Ecto neural progenitor cell (in vitro differentiated cells): ENCODE data around the gene FOXO6.
A peak's percentile ranks its signal among the peaks of the same experiment; 100 is the strongest.

Experiments used
- DNase-seq: peaks from one replicate; pipeline ENCODE4 v3.0.0-alpha.2; 2018; ENCODE audit warnings: low spot score

Gene FOXO6

DNA sequence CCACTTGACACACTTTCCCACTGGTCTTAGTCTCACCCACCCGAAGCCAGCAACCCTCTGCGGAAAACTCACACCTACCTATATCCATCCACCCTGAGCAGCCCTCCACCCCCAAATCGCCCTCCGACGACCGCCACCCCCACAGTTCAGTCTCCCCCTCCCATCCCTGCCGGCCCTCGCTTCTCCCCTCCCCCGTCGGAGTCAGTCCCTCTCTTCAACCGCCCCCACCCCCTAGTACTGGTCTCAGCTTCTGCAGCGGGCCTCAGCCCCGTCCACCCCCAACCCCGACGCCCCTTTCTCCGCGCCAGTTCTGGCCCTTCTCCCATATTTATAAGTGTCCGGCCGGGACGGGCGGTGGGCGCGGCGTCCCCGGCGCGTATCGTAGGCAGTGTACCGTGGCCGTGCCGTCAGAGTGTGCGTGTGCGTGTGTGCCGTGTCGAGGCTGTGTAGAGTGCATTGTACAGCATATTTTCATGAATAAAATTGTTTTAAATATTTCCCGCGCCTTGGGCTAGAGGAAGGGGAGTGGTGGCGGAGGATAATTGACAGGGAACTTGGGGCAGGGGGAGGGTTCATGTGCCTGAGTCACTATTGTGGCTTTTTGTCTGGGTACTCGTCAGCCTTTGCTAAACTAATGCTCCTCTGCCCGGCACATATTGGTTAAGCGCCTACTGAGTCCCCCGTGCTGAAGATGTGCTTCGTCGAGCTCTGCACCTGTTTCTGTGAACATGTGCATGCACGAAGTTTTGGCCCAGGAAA, 22.0 kb downstream of the FOXO6 start:
- DNase-seq = no peak

DNA sequence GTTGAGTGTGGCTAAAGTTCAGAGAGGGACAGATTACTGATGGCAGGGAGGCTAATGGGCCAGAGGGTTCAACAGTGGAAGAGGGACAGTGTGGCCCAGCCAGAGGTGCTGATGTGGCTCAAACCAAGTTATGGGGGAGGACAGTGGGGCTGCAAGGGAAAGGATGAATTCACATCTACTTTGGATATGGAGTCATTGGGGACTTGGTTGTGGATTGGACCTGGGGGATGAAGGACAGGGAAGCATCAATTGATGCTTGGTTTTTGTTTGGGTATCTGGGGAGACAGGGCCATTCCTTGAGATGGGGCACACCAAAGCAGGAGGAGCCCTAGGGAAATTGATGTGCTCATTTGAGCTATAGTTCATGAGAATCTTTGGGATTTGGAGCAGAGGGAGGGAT, 23.3 kb downstream of the FOXO6 start:
- DNase-seq = no peak

DNA sequence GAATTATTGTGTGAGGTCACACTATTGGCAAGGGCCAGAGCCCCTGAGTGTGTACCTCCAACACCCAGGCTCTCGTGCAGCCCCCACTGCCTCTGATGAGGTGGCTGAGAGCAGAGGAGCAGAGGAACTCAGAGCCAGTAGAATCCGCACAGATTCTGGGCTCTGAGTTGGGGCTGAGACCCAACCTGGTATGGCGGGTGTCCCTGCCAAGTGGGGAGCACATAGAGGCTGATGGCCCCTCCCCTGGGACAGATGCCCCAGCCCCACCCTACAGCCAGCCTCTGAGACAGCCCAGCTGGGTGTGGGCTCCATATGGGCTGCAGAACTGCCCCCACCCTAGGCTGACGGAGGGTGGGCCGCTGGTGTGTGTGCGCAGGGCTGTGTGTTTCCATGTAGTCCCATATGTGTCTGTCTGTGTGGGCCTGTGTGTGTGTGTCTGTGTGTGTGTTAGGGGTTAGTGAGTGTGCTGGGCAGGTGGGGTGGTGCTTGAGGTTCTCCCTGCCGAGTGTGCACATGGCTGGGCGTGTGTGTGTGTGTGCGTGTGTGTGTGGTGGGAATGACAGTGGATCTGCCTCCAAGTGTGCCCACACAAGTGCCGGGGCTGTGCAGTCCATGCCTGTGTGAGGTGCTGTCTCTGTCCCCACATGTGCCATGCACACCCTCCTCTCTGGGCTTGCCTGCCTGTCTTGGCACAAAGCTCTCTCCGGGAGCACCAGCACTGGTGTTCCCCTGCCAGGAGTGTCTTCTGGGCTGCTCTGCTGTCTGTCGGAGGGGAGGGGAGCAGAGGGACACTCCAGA, 24.4 kb downstream of the FOXO6 start:
- DNase-seq = no peak

GRCh38 chr1:41386196-41386663, 25.0 kb downstream of the FOXO6 start:
- DNase-seq = no peak

DNA sequence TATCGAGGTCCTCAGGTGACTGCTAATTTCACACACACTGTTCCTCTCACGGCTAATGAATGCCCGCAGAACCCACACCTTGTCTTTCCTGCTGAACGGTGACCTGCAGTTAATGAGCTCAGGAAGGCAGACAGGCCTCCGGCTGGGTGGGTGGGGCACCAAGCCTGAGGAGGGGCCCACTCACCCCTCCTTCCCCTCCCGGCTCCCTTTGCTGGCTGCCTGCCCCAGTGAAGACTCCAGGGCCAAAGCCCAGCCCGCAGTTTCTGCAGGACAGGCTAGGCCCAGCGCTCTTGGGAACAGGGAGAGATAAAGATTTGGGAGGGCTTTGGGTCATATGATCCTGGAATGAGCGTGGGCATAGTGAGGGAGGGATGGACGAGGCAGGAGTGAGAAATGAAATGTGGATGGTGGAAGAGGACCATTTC, 26.4 kb downstream of the FOXO6 start:
- peak; percentile 87 for DNase-seq

DNA sequence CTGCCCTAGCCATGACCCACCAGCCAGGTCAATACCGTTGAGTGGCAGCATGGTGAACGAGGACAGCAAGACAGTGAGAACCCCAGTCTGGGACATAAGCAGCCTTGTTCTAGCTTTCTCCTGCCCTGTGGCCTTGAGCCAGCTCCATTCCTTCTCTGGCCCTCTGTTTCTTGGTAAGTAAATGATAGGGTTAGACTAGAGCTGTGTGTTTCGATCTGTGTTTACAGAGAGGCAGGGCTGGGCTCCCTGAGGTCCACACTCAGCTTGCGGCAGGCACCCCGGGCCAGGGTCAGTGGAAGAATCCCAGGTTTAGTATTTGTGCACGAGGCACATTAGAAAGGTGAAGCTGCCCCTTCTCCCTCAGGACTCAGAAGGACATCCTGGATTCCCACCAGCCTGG, 27.3 kb downstream of the FOXO6 start:
- DNase-seq = no peak

DNA sequence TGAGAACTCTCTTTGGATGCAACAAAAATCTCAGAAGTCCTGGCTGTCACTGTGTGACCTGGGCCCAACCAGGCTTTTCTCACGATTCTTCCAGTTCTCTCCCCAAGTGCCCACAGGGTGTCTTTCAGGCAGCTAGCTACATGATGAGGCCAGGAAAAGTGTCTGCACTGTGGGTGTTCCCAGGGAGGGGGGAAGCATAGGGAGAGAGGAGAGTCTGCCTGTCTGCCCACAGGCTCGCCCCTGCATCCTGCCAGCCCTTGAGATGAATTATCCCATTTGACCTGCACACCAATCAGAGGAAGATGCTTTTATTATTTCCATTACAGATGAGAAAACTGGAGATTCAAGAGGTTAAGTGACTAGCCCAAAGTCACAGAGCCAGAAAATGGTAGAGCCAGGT, 27.8 kb downstream of the FOXO6 start:
- DNase-seq = no peak

- DNase-seq = no peak
Observed at GRCh38 chr1:41390166-41390565, 28.9 kb downstream of the FOXO6 start.

DNA sequence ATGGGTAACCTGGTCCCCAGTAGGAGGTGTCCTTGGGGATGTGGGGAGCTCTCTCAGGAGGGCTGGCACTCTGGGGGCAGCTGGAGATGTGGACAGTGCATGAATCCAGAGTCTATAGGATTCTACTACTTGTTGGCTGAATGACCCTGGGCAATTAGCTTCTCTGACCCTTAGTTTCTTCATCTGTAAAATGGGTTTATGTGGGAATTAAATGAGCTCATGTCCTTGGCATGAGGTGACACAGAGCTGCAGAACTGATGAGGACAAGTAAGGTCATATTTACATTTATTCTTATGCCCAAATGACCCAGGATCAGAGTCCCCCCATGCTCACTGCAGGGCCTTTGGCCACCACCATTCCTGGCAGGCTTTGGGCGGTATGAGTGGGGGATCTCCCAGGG, 29.3 kb downstream of the FOXO6 start:
- no peak for DNase-seq

DNA sequence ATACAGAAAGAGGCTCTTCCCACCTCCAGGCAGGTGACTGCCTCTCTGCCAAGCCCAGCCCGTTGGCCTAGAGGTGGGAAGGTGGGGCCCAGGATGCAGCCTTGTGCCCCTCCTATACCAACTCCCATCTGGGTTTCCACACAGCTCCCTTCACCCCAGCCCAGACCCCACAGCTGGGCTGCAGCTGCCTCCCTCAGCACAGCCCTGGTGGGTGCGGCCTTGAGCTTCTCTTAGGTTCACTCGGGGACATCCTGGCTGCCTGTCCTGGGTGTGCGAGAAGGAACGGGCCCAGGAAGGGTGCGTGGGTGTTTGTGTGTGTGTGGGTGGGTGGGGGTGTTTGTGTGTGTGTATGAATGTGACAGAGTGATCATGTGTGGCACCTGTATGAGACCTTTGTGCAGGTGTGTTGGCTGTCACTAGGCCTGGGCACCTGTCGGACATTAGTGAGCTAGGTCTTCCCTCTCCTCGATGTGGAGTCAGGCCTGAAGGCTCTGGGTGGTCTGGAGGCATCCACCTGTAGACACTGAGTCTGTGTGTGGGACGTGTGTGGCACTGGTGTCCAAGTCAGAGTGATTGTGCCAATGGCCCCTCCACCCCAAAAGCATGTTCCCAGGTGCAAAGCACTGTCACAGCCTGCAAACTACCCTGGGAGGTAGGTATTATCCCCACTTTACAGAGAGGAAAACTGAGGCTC, 30.7 kb downstream of the FOXO6 start:
- DNase-seq = no peak

DNA sequence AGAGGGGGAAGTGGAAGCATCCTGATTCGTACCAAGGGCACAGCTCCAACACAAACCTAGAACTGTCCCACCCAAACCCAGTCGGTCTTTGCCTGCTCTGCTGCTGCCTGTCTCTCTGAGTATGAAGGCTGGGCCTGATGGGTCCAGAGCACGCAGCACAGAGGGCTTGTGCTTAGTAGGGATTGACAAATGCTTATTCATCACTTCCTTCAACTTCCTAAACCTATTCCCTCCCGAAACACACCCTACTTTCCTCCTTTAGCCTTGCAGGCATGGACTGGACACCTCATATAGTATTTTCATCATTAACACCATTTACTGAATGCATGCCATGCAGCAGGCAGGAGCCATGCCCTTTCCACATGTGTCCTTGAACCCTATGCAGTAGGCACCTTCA, 31.3 kb downstream of the FOXO6 start:
- no peak for DNase-seq

- DNase-seq = no peak
Observed at GRCh38 chr1:41393716-41394368, 32.6 kb downstream of the FOXO6 start.

DNA sequence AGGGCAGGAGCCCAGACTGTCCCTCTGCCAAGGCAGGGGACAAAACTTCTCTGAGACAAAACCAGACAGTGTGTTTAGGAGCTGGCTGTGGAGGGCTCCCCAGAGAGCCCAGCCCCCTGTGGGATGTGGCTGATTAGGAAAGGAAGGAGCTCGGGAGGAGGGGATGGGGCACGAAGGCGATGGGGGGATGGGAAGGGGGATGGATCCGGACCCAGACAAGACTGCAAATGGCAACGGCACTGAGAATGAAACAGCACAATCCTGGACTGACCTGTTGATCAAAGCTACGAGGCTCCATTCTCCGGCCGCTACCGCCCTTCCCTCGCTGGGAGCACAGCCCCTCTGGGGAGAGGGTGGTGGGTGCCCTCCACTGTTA, 33.1 kb downstream of the FOXO6 start:
- no peak for DNase-seq

DNA sequence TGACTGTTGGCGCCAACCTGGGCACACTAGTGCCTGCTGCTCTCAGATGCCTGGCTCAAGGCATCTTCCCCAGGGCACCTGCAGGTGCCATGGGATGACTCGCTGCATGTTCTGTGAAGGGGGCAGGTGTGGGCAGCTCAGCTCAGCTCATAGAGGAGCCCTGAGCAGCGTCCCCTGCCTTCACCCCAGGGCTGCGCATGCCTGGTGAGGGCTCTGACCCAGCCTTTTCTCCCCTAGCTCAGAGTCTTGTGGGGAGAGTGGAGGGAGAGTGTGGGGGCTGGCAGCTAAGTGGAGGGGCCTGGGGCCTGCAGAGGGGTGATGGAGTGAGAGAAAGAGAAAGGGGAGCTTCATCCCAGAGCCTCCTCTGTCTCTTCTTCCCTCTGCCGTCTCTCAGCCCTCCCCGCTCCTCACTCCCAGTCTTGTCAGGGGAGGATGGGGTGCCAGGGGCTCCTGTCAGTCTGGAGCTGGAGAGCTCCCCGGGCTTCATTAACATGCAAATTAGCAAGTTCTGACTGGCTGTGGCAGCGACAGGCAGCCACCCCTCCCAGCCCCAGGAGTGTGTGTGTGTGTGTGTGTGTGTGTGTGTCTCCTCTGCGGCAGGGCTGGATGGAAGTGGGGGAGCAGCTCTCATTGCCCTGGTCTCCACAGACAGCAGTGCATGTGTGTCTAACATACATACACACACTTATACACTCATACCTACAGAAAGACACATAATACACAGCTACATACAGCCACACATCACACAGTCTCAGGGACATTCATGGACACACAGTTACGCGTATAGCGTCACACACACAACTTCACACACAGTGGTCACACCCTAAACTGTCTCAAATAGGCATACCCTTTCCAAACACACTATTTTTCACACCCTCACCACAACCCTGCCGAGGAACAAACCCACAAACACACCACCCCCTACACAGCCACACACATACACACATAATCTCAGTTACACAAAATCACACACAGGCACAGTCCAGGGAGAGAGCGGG, 34.0 kb downstream of the FOXO6 start:
- DNase-seq = peak; percentile 84

- DNase-seq = no peak
Observed at GRCh38 chr1:41396084-41396483, 34.9 kb downstream of the FOXO6 start.

DNA sequence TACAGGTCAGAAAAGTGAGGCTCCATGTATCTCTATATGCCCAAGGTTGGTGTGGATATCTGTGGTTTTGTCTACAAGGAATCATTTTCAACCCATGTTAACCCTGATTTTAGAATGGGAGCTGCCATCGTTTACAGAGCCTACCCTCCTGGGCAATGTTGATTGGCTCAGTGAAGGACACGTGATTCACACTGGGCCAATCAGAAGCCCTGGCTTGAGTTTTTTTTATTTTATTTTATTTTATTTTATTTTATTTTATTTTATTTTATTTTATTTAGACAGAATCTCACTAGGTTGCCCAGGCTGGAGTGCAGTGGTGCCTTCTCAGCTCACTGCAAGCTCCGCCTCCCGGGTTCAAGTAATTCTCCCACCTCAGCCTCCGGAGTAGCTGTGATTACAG, 35.8 kb downstream of the FOXO6 start:
- DNase-seq = no peak

DNA sequence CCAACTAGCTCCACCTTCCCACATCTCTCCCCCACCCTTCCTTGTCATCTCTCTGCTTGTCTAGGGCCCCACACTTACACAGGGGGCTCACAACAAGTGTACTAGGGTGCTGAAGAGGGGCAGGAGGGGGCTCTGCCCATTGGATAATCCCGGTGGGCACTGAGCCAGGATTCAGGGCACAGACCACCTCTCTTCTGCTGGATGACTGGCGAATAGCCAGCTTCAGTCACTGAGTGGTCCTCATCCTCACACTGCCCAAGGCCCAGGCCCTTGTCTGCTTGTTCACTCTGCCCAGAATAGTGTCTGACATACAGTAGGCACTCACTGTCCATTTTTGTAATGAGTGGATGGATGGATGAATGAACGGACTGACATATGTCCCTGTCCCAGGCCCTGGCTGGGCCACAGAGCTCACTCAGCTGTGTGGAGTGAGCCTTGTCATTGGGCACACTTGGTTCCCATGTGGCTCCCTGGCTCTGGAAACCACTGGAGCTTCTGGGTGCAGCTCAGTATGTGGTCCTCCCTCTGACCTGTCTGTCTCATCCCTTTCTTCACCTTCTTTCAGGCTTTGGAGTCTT, 36.6 kb downstream of the FOXO6 start:
- no peak for DNase-seq

- no peak for DNase-seq
Observed at GRCh38 chr1:41399145-41399795, 38.0 kb downstream of the FOXO6 start.

- DNase-seq = no peak
Observed at GRCh38 chr1:41400225-41400624, 39.0 kb downstream of the FOXO6 start.

DNA sequence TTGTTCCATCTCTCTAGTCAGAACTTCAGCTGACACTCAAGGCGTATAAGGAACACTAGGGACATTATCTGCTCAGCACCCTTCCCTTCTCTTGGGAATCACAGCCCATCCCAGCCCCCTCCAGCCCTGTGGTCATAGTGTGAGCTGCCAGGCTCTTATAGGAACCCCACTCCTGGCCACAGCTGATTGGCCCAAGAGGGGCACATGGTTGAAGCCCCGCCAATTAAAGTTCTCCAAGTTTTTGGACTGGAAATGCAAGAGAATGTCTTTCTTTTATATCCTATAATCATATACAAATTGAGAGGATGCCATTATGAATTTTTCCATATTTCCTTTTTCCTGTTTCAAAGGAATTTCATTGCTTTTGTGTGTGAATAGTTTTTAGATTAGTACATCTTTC, 40.7 kb downstream of the FOXO6 start:
- no peak for DNase-seq
